ENCODE results near the gene LZIC.
"Not testable (repeated sequence)": the region's sequence is repeated elsewhere in the genome, so short reads cannot be mapped to it uniquely, and the experiment has no call there.

DNA sequence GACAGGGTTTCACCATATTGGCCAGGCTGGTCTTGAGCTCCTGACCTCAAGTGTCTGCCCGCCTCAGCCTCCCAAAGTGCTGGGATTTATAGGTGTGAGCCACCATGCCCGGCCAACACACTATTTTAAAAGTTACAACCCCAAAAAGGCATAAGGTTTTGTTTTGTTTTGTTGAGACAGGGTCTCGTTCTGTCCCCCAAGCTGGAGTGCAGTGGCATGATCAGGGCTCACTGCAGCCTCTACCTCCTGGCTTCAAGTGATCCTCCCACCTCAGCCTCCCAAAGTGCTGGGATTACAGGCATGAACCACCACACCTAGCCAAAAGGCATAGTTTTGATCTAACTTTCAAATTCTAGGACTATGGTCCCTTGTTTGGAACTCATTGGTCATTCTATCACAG lies 25.7 kb downstream of the LZIC start:
- TF ChIP-seq CTCF (conservative IDR thresholded peaks at IDR 0.05; ENCODE audit: low read length); EZH2phosphoT487 (IDR thresholded peaks at IDR 0.05; ENCODE audit: borderline replicate concordance): not testable (repeated sequence)
